Upper lobe of left lung (tissue), 4 donors: Measurements from ENCODE around the gene CARMIL1.

Source experiments
- POLR2A ChIP-seq, 4 donors: fragments of 450-650 bp; IDR thresholded peaks; one replicate each; pipeline ENCODE4 v1.5.1; 2016 to 2017; ENCODE audit warnings: antibody characterized with exemption in 4 of 4, mild to moderate bottlenecking in 2 of 4
- TF ChIP-seq, protein P1 (sequence below), 6 experiments: fragments of 450-650 bp in 4 of 6; fragments of 200-600 bp in 2 of 6; sonication (generic) in 2 of 6; IDR thresholded peaks; one replicate each; pipeline ENCODE4 v1.5.1; 2016 to 2019; ENCODE audit warnings: antibody characterized with exemption in 6 of 6

DNA sequence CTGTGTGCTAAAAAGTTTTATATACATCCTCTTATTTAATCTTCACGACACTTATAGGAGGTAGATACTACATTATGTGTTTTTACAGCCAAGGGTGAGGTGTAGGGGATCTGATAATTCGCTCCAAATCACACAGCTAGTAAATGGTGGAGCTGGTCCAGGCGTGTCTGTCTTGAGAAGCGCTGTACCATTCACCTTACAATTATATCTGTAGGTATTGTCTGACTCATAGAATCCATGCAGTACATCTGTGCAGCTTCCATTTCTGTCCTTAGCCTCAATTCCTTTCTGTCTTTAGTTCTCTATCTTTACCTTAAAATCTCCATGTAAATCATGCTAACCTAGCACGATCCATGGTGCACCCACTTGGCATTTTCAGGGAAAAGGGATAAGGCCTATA is 120.7 kb downstream of the CARMIL1 start:
- TF ChIP-seq, protein P1, sequence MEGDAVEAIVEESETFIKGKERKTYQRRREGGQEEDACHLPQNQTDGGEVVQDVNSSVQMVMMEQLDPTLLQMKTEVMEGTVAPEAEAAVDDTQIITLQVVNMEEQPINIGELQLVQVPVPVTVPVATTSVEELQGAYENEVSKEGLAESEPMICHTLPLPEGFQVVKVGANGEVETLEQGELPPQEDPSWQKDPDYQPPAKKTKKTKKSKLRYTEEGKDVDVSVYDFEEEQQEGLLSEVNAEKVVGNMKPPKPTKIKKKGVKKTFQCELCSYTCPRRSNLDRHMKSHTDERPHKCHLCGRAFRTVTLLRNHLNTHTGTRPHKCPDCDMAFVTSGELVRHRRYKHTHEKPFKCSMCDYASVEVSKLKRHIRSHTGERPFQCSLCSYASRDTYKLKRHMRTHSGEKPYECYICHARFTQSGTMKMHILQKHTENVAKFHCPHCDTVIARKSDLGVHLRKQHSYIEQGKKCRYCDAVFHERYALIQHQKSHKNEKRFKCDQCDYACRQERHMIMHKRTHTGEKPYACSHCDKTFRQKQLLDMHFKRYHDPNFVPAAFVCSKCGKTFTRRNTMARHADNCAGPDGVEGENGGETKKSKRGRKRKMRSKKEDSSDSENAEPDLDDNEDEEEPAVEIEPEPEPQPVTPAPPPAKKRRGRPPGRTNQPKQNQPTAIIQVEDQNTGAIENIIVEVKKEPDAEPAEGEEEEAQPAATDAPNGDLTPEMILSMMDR (IDR thresholded peaks at IDR 0.05), result no peak
- TF ChIP-seq POLR2A (IDR thresholded peaks at IDR 0.05), result no peak
